ENCODE results near the gene PCGF6. TPM values are rescaled to one million over a fixed set of nuclear protein-coding genes. Genes with fewer than 3 reads are reported as not detected.

PCGF6 gene
- polyA plus RNA-seq, 1 donor (not counting 4 experiments of a cell fraction or from before 2014, with no cell fraction given) = 11.1 TPM

GRCh38 chr10:103334567-103334966, 16.4 kb downstream of the PCGF6 start:
- H3K36me3 ChIP-seq (ENCODE audit: control insufficient read depth in 2 of 2, extremely low read depth in 1 of 2, insufficient read depth in 2 of 2, low read length in 2 of 2) = peaks cover 0 to 12% of the 10 kb centered on the region in 2 experiments
- H3K27ac ChIP-seq (ENCODE audit: control insufficient read depth, insufficient read depth, low read length) = no peak overlapping the region
- H3K4me1 ChIP-seq (ENCODE audit: control insufficient read depth, extremely low read depth, insufficient read depth, low read length) = no peaks in the 10 kb centered on the region
- H3K9me1 ChIP-seq (ENCODE audit: control insufficient read depth, extremely low read depth, insufficient read depth, low read length) = no peaks in the 10 kb centered on the region
- no peaks in the 10 kb centered on the region for H4K20me1 ChIP-seq (ENCODE audit: control insufficient read depth, extremely low read depth, insufficient read depth, low read length)
- H3K9ac ChIP-seq (ENCODE audit: control insufficient read depth, extremely low read depth, insufficient read depth, low read length) = no peak overlapping the region
- H3K4me3 ChIP-seq (ENCODE audit: control insufficient read depth in 2 of 3, extremely low read depth in 1 of 3, insufficient read depth in 2 of 3, low read depth in 1 of 3, low read length in 3 of 3) = no peak overlapping the region
- H2AFZ ChIP-seq (ENCODE audit: control insufficient read depth, low read length) = no peak overlapping the region
- H3K9me3 ChIP-seq (ENCODE audit: control insufficient read depth, low read depth, low read length) = no peaks in the 10 kb centered on the region
- DNase-seq (ENCODE audit: low read depth, low spot score) (no peak), FAIRE-seq (no peak)
- no peaks in the 10 kb centered on the region for H3K79me2 ChIP-seq (ENCODE audit: control insufficient read depth, insufficient read depth, low read length)
- dilution Hi-C loops (cut with MboI; ENCODE audit: extremely low pct_ligation_motif_present, low sequenced_read_pairs) = no loop called here
- no peak overlapping the region for H3K4me2 ChIP-seq (ENCODE audit: control insufficient read depth, extremely low read depth, insufficient read depth, low read depth, low read length)
- no peaks in the 10 kb centered on the region for H3K27me3 ChIP-seq (ENCODE audit: control insufficient read depth, extremely low read depth, insufficient read depth, low read length)
- TF ChIP-seq CTCF (optimal IDR thresholded peaks at IDR 0.05 in 1 of 3, IDR thresholded peaks at IDR 0.05 in 1 of 3, conservative IDR thresholded peaks at IDR 0.05 in 1 of 3; ENCODE audit: extremely low read depth in 1 of 3, insufficient read depth in 2 of 3, low read length in 3 of 3) (no peak), EZH2 (IDR thresholded peaks at IDR 0.05; ENCODE audit: low read length) (no peak)

DNA sequence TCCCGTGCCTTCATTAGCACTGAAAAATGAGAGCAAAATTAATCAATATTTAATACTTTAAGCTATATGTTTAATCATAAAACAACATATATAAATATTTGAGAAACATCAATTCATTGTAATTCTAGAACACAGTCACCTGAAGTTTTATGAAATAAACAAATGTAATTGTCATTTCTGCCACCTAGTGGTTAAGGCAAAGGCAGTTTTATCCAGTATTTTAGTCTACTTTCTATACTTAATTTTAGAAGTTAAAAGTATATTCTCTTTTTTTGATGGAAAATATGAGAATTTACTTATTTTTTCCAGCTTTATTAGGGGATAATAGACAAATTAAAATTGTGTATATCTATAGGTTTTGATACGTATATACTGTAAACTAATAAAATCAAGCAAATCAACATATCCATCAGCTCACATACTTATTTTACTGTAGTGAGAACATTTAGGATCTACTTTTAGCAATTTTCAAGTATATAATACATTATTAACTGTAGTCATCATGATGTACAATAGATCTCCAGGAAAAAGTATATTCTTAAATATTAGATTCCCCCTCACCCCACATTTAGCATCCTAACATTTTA, 16.9 kb downstream of the PCGF6 start:
- Histone ChIP-seq H2AFZ (ENCODE audit: control insufficient read depth, low read length) (no peak overlapping the region), H4K20me1 (ENCODE audit: control insufficient read depth, extremely low read depth, insufficient read depth, low read length) (no peaks in the 10 kb centered on the region), H3K27ac (ENCODE audit: control insufficient read depth, insufficient read depth, low read length) (no peak overlapping the region), H3K9ac (ENCODE audit: control insufficient read depth, extremely low read depth, insufficient read depth, low read length) (no peak overlapping the region), H3K4me2 (ENCODE audit: control insufficient read depth, extremely low read depth, insufficient read depth, low read depth, low read length) (no peak overlapping the region), H3K9me1 (ENCODE audit: control insufficient read depth, extremely low read depth, insufficient read depth, low read length) (no peaks in the 10 kb centered on the region), H3K27me3 (ENCODE audit: control insufficient read depth, extremely low read depth, insufficient read depth, low read length) (no peaks in the 10 kb centered on the region), H3K9me3 (ENCODE audit: control insufficient read depth, low read depth, low read length) (no peaks in the 10 kb centered on the region), H3K36me3 (ENCODE audit: control insufficient read depth in 2 of 2, extremely low read depth in 1 of 2, insufficient read depth in 2 of 2, low read length in 2 of 2) (peaks cover 0 to 10% of the 10 kb centered on the region in 2 experiments), H3K4me3 (ENCODE audit: control insufficient read depth in 2 of 3, extremely low read depth in 1 of 3, insufficient read depth in 2 of 3, low read depth in 1 of 3, low read length in 3 of 3) (no peak overlapping the region), H3K79me2 (ENCODE audit: control insufficient read depth, insufficient read depth, low read length) (no peaks in the 10 kb centered on the region), H3K4me1 (ENCODE audit: control insufficient read depth, extremely low read depth, insufficient read depth, low read length) (no peaks in the 10 kb centered on the region)
- DNase-seq (ENCODE audit: low read depth, low spot score) (no peak), FAIRE-seq (no peak)
- dilution Hi-C loops (cut with MboI; ENCODE audit: extremely low pct_ligation_motif_present, low sequenced_read_pairs) = no loop called here
- TF ChIP-seq CTCF (optimal IDR thresholded peaks at IDR 0.05 in 1 of 3, IDR thresholded peaks at IDR 0.05 in 1 of 3, conservative IDR thresholded peaks at IDR 0.05 in 1 of 3; ENCODE audit: extremely low read depth in 1 of 3, insufficient read depth in 2 of 3, low read length in 3 of 3) (peak in 1 of 3 experiments; percentile 47), EZH2 (IDR thresholded peaks at IDR 0.05; ENCODE audit: low read length) (no peak)

Measured in keratinocyte (primary cell).